Measurements from ENCODE around the gene FAM185A. TPM values are rescaled to one million over a fixed set of nuclear protein-coding genes. Genes with fewer than 3 reads are reported as not detected.
"Not testable (repeated sequence)": the region's sequence is repeated elsewhere in the genome, so short reads cannot be mapped to it uniquely, and the experiment has no call there.

Gene FAM185A
- total RNA-seq, 1 donor from 2014 or later: 5.2 TPM

GRCh38 chr7:102776217-102776616, 27.4 kb downstream of the FAM185A start:
- not testable (repeated sequence) for DNase-seq (ENCODE audit: low read depth in 2 of 2)

GRCh38 chr7:102778663-102779062, 29.9 kb downstream of the FAM185A start:
- not testable (repeated sequence) for DNase-seq (ENCODE audit: low read depth in 2 of 2)

- not testable (repeated sequence) for DNase-seq (ENCODE audit: low read depth in 2 of 2)
Observed at GRCh38 chr7:102780926-102781325, 32.1 kb downstream of the FAM185A start.

- not testable (repeated sequence) for DNase-seq (ENCODE audit: low read depth in 2 of 2)
Observed at GRCh38 chr7:102788770-102789169, 40.0 kb downstream of the FAM185A start.

- DNase-seq (ENCODE audit: low read depth in 2 of 2): not testable (repeated sequence)
Observed at GRCh38 chr7:102790364-102791100, 41.7 kb downstream of the FAM185A start.

GRCh38 chr7:102791367-102791766, 42.6 kb downstream of the FAM185A start:
- peak; percentile 50 to 85 for DNase-seq (ENCODE audit: low read depth in 2 of 2)

- DNase-seq (ENCODE audit: low read depth in 2 of 2): not testable (repeated sequence)
Observed at GRCh38 chr7:102791831-102792230, 43.0 kb downstream of the FAM185A start.

GRCh38 chr7:102794567-102794966, 45.8 kb downstream of the FAM185A start:
- peak in 1 of 2 donors; percentile 67 for DNase-seq (ENCODE audit: low read depth in 2 of 2)

- DNase-seq (ENCODE audit: low read depth in 2 of 2): peak in 1 of 2 donors; percentile 22
Observed at GRCh38 chr7:102795987-102796595, 47.3 kb downstream of the FAM185A start.

- DNase-seq (ENCODE audit: low read depth in 2 of 2): no peak
Observed at GRCh38 chr7:102806613-102807012, 57.8 kb downstream of the FAM185A start.

GRCh38 chr7:102810916-102811315, 62.1 kb downstream of the FAM185A start:
- no peak for DNase-seq (ENCODE audit: low read depth in 2 of 2)

- no peak for DNase-seq (ENCODE audit: low read depth in 2 of 2)
Observed at GRCh38 chr7:102811942-102812678, 63.3 kb downstream of the FAM185A start.

GRCh38 chr7:102813191-102814024, 64.6 kb downstream of the FAM185A start:
- DNase-seq (ENCODE audit: low read depth in 2 of 2): peak; percentile 16 to 71

- DNase-seq (ENCODE audit: low read depth in 2 of 2): peak in 1 of 2 donors; percentile 80
Observed at GRCh38 chr7:102814025-102814471, 65.2 kb downstream of the FAM185A start.

GRCh38 chr7:102817616-102818573, 69.1 kb downstream of the FAM185A start:
- DNase-seq (ENCODE audit: low read depth in 2 of 2): no peak

- DNase-seq (ENCODE audit: low read depth in 2 of 2): peak in 1 of 2 donors; percentile 69
Observed at GRCh38 chr7:102819151-102819550, 70.4 kb downstream of the FAM185A start.

- DNase-seq (ENCODE audit: low read depth in 2 of 2): no peak
Observed at GRCh38 chr7:102821994-102822747, 73.4 kb downstream of the FAM185A start.

GRCh38 chr7:102823390-102824119, 74.8 kb downstream of the FAM185A start:
- peak in 1 of 2 donors; percentile 7 for DNase-seq (ENCODE audit: low read depth in 2 of 2)

- DNase-seq (ENCODE audit: low read depth in 2 of 2): no peak
Observed at GRCh38 chr7:102828286-102828685, 79.5 kb downstream of the FAM185A start.
